Measurements from ENCODE around the gene RHD. TPM values are rescaled to one million over a fixed set of nuclear protein-coding genes. Genes with fewer than 3 reads are reported as not detected.

The RHD gene
- total and polyA plus RNA-seq, 10 of the 15 experiments (the other 5 are each of a cell fraction or from before 2014, with no cell fraction given): 0.02 to 0.34 (median 0.18) TPM; not detected in 6

DNA sequence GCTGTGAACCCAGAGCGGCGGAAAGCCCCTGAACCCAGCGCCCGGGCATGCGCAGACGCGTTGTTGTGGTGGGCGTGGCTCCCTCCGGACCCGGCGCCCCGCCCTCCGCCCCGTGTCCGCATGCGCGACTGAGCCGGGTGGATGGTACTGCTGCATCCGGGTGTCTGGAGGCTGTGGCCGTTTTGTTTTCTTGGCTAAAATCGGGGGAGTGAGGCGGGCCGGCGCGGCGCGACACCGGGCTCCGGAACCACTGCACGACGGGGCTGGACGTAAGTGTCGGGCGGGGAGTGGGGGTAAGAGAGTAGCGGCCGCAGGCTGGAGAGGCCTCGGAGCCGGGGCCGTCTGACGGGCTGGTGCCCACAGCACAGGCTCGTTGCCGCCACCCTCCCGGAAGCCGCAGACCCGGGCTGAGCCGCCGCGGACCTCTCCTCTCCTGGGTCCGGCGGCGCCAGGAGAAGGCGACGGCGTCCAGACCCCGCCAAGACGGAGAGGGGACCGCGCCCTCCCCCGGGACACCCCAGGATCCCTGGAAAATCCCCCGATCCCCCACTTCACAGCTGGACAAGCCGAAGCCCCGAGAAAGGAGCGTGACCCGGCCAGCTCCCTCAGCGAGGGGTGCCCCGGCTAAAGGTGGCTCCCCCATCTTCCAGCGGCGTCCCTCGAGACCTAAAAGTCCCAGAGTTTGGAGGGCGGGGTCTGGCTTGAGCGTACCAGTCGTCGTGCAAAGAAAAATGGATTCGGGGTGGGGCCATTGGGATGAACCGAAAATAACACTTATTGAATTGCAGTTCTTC, 66.1 kb downstream of the RHD start, which contains the start of gene TMEM50A (continued):
- no peak for TF ChIP-seq ATF7 (IDR thresholded peaks at IDR 0.05; ENCODE audit: low read depth)
- TF ChIP-seq BRCA1 (IDR thresholded peaks at IDR 0.05; ENCODE audit: low read depth, low read length): no peak
- TF ChIP-seq SREBF1 (IDR thresholded peaks at IDR 0.05; ENCODE audit: low read length): no peak
- TF ChIP-seq MYC (IDR thresholded peaks at IDR 0.05; ENCODE audit: insufficient read depth, insufficient read length, insufficient replicate concordance, low read length, severe bottlenecking): no peak
- TF ChIP-seq POU2F2 (IDR thresholded peaks at IDR 0.05; ENCODE audit: borderline replicate concordance, low read depth, low read length): 0 out of 3 replicates have a peak, but pooled peaks have one; percentile 4
- TF ChIP-seq CBFB (IDR thresholded peaks at IDR 0.05; ENCODE audit: low read depth): peak; percentile 24; the same call in 1 of the 2 replicates
- TF ChIP-seq, protein P1, sequence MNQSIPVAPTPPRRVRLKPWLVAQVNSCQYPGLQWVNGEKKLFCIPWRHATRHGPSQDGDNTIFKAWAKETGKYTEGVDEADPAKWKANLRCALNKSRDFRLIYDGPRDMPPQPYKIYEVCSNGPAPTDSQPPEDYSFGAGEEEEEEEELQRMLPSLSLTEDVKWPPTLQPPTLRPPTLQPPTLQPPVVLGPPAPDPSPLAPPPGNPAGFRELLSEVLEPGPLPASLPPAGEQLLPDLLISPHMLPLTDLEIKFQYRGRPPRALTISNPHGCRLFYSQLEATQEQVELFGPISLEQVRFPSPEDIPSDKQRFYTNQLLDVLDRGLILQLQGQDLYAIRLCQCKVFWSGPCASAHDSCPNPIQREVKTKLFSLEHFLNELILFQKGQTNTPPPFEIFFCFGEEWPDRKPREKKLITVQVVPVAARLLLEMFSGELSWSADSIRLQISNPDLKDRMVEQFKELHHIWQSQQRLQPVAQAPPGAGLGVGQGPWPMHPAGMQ (IDR thresholded peaks at IDR 0.05; ENCODE audit: borderline replicate concordance): no peak
- TF ChIP-seq YBX1 (IDR thresholded peaks at IDR 0.05): no peak
- no peak for TF ChIP-seq BCLAF1 (IDR thresholded peaks at IDR 0.05)
- TF ChIP-seq RB1 (IDR thresholded peaks at IDR 0.05; ENCODE audit: borderline replicate concordance): peak; percentile 89
- no peak for TF ChIP-seq ATF2 (IDR thresholded peaks at IDR 0.05; ENCODE audit: low read length)
- TF ChIP-seq CREM (IDR thresholded peaks at IDR 0.05; ENCODE audit: low read depth): no peak
- TF ChIP-seq TCF12 (IDR thresholded peaks at IDR 0.05; ENCODE audit: low read depth, low read length): no peak
- TF ChIP-seq IKZF1 (conservative IDR thresholded peaks at IDR 0.05): peak; percentile 92
- no peak for TF ChIP-seq ZNF384 (IDR thresholded peaks at IDR 0.05; ENCODE audit: borderline replicate concordance, low read depth, low read length)
- TF ChIP-seq STAT3 (IDR thresholded peaks at IDR 0.05; ENCODE audit: low read depth, low read length): no peak
- no peak for TF ChIP-seq NFYA (IDR thresholded peaks at IDR 0.05; ENCODE audit: borderline replicate concordance, low read depth, low read length)
- no peak for TF ChIP-seq MXI1 (IDR thresholded peaks at IDR 0.05; ENCODE audit: low read depth, low read length)
- TF ChIP-seq ZBED1 (IDR thresholded peaks at IDR 0.05; ENCODE audit: borderline replicate concordance): no peak
- TF ChIP-seq E2F8 (IDR thresholded peaks at IDR 0.05; ENCODE audit: low read depth, partially characterized antibody): no peak
- TF ChIP-seq RBBP5 (conservative IDR thresholded peaks at IDR 0.05): 0 out of 2 replicates have a peak, but pooled peaks have one; percentile 42
- TF ChIP-seq POLR2A (IDR thresholded peaks at IDR 0.05; ENCODE audit: low read depth, low read length): peak; percentile 81
